Right atrium auricular region (tissue), 2 donors: ENCODE measurements around the gene XXYLT1. TPM values are rescaled to one million over a fixed set of nuclear protein-coding genes. Genes with fewer than 3 reads are reported as not detected.

ENCODE experiments used
- DNase-seq: peaks from one replicate; pipeline ENCODE4 v3.0.0-alpha.2; 2019; ENCODE audit warnings: low spot score
- H3K27ac ChIP-seq, 2 donors: fragments of 200-600 bp; sonication (generic); 1 replicate in 1 of 2; 2 replicates in 1 of 2; pipeline ENCODE4 v1.5.1; 2016 to 2019
- H3K27me3 ChIP-seq, 2 donors: fragments of 200-600 bp; sonication (generic); one replicate each; pipeline versions ENCODE4 v1.5.1 to v1.6.0; 2017 to 2019
- H3K36me3 ChIP-seq: fragments of 200-600 bp; sonication (generic); one replicate; pipeline ENCODE4 v1.5.1; 2016
- H3K4me1 ChIP-seq, 2 donors: fragments of 200-600 bp; sonication (generic); one replicate each; pipeline versions ENCODE4 v1.5.1 to v1.6.0; 2017 to 2019
- H3K4me3 ChIP-seq, 2 donors: fragments of 200-600 bp; sonication (generic); 1 replicate in 1 of 2; 2 replicates in 1 of 2; pipeline ENCODE4 v1.5.1; 2017 to 2019; ENCODE audit warnings: mild to moderate bottlenecking in 1 of 2, moderate library complexity in 1 of 2
- H3K9me3 ChIP-seq, 2 donors: fragments of 200-600 bp; sonication (generic); one replicate each; pipeline ENCODE4 v1.5.1; 2019
- total RNA-seq, 2 donors: library from RNA; depleted of rRNA; stranded (reverse); fragments of >200 nt; gene quantifications; one replicate each; pipeline ENCODE4 v1.1.0, GENCODE V29; 2016
- TF ChIP-seq, protein P1 (sequence below), 2 donors: fragments of 200-600 bp; sonication (generic); IDR thresholded peaks; one replicate each; pipeline ENCODE4 v1.5.1; 2019; ENCODE audit warnings: antibody characterized with exemption in 2 of 2

XXYLT1 gene
- total RNA-seq, 2 donors from 2014 or later, result 4.6 to 6.7 TPM

DNA sequence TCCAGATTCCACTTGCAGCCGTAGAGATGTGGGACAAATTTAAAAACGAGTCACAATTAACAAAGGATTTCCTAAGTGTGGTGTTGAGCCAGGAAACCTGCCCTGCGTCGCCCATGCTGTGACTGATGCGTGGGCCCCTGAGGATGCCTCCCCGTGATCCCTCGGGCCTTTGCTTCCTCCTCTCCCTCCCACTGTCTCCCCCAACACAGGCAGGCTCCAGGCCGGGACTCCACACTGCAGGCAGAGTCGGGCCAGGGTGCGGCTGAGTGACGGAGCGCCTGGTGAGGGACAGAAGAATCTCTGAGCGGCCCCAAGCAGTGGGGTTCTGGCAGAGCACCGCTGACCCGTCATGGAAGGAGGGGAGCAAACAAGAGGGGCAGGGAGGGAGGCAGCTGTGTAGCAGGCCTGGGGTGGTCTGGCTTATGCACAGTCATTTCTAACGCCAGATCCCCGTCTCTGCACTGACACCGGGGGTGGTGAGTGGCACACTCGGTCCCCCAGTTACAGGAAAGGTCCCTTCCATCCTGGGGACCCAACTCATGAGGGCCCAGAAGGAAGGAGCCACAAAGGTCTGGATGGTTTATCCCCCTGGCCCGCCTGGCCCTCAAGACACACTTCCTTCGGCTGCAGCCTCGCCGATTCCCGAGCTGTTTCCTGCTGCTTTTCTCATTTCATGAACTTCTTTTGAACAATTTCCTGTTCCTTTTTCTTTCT is 91.0 kb downstream of the XXYLT1 start:
- peak overlapping the region; percentile 43 to 45 for H3K27ac ChIP-seq
- TF ChIP-seq, protein P1, sequence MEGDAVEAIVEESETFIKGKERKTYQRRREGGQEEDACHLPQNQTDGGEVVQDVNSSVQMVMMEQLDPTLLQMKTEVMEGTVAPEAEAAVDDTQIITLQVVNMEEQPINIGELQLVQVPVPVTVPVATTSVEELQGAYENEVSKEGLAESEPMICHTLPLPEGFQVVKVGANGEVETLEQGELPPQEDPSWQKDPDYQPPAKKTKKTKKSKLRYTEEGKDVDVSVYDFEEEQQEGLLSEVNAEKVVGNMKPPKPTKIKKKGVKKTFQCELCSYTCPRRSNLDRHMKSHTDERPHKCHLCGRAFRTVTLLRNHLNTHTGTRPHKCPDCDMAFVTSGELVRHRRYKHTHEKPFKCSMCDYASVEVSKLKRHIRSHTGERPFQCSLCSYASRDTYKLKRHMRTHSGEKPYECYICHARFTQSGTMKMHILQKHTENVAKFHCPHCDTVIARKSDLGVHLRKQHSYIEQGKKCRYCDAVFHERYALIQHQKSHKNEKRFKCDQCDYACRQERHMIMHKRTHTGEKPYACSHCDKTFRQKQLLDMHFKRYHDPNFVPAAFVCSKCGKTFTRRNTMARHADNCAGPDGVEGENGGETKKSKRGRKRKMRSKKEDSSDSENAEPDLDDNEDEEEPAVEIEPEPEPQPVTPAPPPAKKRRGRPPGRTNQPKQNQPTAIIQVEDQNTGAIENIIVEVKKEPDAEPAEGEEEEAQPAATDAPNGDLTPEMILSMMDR (IDR thresholded peaks at IDR 0.05), result no peak
- no peaks in the 10 kb centered on the region for H3K27me3 ChIP-seq
- H3K9me3 ChIP-seq, result no peaks in the 10 kb centered on the region
- peaks cover 0 to 51% of the 10 kb centered on the region in 2 donors for H3K4me1 ChIP-seq
- H3K4me3 ChIP-seq, result no peak overlapping the region
- peaks cover 3% of the 10 kb centered on the region for H3K36me3 ChIP-seq
- DNase-seq, result no peak

- peak overlapping the region; percentile 34 to 43 for H3K27ac ChIP-seq
- H3K27me3 ChIP-seq, result no peaks in the 10 kb centered on the region
- H3K9me3 ChIP-seq, result no peaks in the 10 kb centered on the region
- TF ChIP-seq, protein P1 (IDR thresholded peaks at IDR 0.05), result no peak
- H3K36me3 ChIP-seq, result peaks cover 4% of the 10 kb centered on the region
- no peak for DNase-seq
- H3K4me1 ChIP-seq, result peaks cover 0 to 53% of the 10 kb centered on the region in 2 donors
- H3K4me3 ChIP-seq, result peak overlapping the region in 1 of 2 donors; percentile 13
Observed at GRCh38 chr3:195178124-195178910, 92.6 kb downstream of the XXYLT1 start.

DNA sequence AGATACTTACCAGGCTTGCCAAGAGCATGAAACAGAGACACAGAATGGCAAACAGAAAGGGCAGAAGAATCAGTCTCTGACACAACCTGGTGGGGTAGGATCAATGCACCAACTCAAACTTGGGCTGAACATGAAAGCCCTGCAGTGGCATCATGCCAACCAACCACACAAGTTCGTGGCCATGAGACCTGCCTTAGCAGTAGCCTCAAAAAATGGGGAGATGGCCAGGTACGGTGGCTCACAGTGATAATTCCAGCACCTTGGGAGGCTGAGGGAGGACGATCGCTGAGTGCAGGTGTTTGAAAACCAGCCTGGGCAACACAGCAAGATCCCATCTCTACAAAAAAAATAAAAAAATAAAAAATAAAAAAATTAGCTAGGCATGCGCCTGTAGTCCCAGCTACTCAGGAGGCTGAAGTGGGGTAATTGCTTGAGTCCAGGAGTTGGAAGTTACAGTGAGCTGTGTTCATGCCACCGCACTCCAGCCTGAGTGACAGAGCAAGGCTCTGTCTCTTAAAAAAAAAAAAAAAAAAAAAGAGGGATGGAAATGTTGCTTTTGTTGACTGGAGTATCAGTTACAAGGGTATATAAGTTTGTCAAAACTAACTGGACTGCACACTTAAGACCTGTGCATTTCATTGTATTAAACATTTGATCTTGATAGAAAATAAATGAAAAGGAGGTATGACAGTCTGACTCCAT is 93.4 kb downstream of the XXYLT1 start:
- Histone ChIP-seq H3K27me3 (no peaks in the 10 kb centered on the region), H3K36me3 (peaks cover 4% of the 10 kb centered on the region), H3K4me3 (peak overlapping the region in 1 of 2 donors; percentile 13), H3K9me3 (no peaks in the 10 kb centered on the region), H3K4me1 (peaks cover 0 to 46% of the 10 kb centered on the region in 2 donors), H3K27ac (no peak overlapping the region)
- DNase-seq, result no peak
- TF ChIP-seq, protein P1 (IDR thresholded peaks at IDR 0.05), result no peak

DNA sequence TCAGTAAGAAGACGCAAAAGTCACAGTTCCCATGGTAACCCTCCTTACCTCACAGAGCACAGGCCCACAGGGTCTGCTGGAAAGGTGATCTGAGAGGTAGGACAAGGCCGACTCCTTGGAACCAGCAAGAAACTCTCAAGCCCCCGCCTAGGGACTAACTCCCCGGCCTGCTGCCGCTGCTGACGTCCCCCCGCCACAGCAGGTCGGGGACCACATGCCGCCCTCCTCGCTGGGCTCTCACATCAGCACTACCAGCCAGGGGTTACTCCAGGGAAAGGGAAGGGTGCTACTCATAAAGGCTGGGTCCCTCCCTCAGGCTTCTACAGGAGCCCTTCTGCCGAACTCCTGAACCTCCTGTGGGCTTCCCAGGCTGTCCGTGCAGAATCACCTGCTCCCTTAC is 94.2 kb downstream of the XXYLT1 start:
- H3K9me3 ChIP-seq, result no peaks in the 10 kb centered on the region
- H3K4me1 ChIP-seq, result peaks cover 0 to 46% of the 10 kb centered on the region in 2 donors

More for the DNA sequence above, 94.2 kb downstream of the XXYLT1 start:
- DNase-seq, result no peak
- H3K27ac ChIP-seq, result no peak overlapping the region
- no peak overlapping the region for H3K4me3 ChIP-seq
- H3K36me3 ChIP-seq, result peaks cover 4% of the 10 kb centered on the region
- TF ChIP-seq, protein P1 (IDR thresholded peaks at IDR 0.05), result no peak
- H3K27me3 ChIP-seq, result no peaks in the 10 kb centered on the region
